Measurements from ENCODE around the gene GSTT4.
"Not testable (repeated sequence)": the region's sequence is repeated elsewhere in the genome, so short reads cannot be mapped to it uniquely, and the experiment has no call there.

DNA sequence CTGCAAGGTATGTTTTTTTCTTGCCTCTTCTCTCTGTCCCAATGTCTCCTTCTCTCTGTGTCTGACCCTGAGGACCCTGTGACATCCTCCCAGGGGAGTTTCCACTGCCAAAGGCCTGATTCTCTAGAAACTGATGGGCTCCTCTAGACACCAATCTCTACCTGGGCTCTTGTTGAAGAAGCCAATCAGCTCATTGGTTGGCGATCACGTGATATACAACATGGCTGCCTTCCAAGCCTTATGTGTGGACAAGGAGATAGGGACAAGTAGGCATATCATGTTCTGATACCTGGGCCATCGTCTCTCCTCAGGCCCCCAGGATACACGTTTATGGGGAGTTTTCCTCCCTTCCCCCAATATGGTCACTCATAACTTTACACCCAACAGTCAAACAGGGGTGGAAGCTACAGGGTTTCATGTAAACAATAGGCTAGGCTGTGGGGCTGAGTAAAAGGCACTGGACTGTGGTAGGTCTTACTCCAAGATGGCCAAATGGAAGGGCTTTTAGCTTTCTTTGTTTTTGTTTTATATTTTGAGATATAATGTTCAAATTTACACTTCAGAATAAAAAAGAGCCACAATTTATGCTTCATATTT lies 11.6 kb downstream of the GSTT4 start:
- TF ChIP-seq, protein P1, sequence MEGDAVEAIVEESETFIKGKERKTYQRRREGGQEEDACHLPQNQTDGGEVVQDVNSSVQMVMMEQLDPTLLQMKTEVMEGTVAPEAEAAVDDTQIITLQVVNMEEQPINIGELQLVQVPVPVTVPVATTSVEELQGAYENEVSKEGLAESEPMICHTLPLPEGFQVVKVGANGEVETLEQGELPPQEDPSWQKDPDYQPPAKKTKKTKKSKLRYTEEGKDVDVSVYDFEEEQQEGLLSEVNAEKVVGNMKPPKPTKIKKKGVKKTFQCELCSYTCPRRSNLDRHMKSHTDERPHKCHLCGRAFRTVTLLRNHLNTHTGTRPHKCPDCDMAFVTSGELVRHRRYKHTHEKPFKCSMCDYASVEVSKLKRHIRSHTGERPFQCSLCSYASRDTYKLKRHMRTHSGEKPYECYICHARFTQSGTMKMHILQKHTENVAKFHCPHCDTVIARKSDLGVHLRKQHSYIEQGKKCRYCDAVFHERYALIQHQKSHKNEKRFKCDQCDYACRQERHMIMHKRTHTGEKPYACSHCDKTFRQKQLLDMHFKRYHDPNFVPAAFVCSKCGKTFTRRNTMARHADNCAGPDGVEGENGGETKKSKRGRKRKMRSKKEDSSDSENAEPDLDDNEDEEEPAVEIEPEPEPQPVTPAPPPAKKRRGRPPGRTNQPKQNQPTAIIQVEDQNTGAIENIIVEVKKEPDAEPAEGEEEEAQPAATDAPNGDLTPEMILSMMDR (IDR thresholded peaks at IDR 0.05) = not testable (repeated sequence)
- not testable (repeated sequence) for TF ChIP-seq POLR2A (IDR thresholded peaks at IDR 0.05)

Data from body of pancreas (tissue), 4 donors.